Adrenal gland (tissue), 12 donors: ENCODE measurements around the gene PDK4. TPM values are rescaled to one million over a fixed set of nuclear protein-coding genes. Genes with fewer than 3 reads are reported as not detected.

ENCODE experiments used
- DNase-seq, 7 donors: peaks; one replicate each; pipeline ENCODE4 v3.0.0-alpha.2; 2019 to 2020
- H3K27ac ChIP-seq, 5 donors: fragments of 200-600 bp; sonication (generic) in 4 of 5; 1 replicate in 3 of 5; 2 replicates in 2 of 5; pipeline versions ENCODE4 v1.5.1 to v1.8.0; 2016 to 2020; ENCODE audit warnings: mild to moderate bottlenecking in 1 of 5
- H3K27me3 ChIP-seq: fragments of 200-600 bp; 2 replicates; pipeline ENCODE4 v1.8.0; 2021
- H3K36me3 ChIP-seq, 2 donors: fragments of 200-600 bp; replicated peaks in 1 of 2; 1 replicate in 1 of 2; 2 replicates in 1 of 2; pipeline versions ENCODE4 v1.5.1 to v1.8.0; 2018 to 2022
- H3K4me1 ChIP-seq, 2 donors: fragments of 200-600 bp; replicated peaks in 1 of 2; 1 replicate in 1 of 2; 2 replicates in 1 of 2; pipeline versions ENCODE4 v1.5.1 to v1.8.0; 2018 to 2021
- H3K4me3 ChIP-seq, 4 donors: fragments of 200-600 bp; sonication (generic) in 3 of 4; one replicate each; pipeline ENCODE4 v1.5.1; 2016 to 2018
- H3K9me3 ChIP-seq, 3 donors: fragments of 200-600 bp; sonication (generic) in 1 of 3; replicated peaks in 1 of 3; 1 replicate in 2 of 3; 2 replicates in 1 of 3; pipeline versions ENCODE4 v1.5.1 to v1.8.0; 2016 to 2021
- CTCF ChIP-seq, 6 experiments: fragments of 450-650 bp in 4 of 6; fragments of 200-600 bp in 2 of 6; sonication (generic) in 1 of 6; IDR thresholded peaks; 1 replicate in 5 of 6; 2 replicates in 1 of 6; pipeline versions ENCODE4 v1.5.1 to v1.8.0; 2016 to 2021; ENCODE audit warnings: antibody characterized with exemption in 6 of 6, mild to moderate bottlenecking in 2 of 6, moderate library complexity in 1 of 6
- POLR2A ChIP-seq, 2 donors: fragments of 450-650 bp; IDR thresholded peaks; one replicate each; pipeline ENCODE4 v1.6.1; 2017; ENCODE audit warnings: antibody characterized with exemption in 2 of 2, mild to moderate bottlenecking in 2 of 2, moderate library complexity in 1 of 2
- WGBS, 4 donors: extraction: QIAGEN DNeasy Blood & Tissue Kit in 2 of 4; methylation state at CpG; one replicate each; pipeline versions ENCODE4 v1.1.5 to v1.1.7; 2013 to 2017; 5-methylcytosine and 5-hydroxymethylcytosine counted together
- intact Hi-C, 2 donors: fragments of 100-400 bp; cut with DNase I; formaldehyde crosslinking; loops; one replicate each; pipeline versions ENCODE4 v1.14.1 to v1.15.0; 2022 to 2023
- polyA plus RNA-seq, 3 donors: library from polyadenylated mRNA; stranded (reverse); fragments of 200-250 nt in 2 of 3; fragments of 350-450 nt in 1 of 3; fragmentation: Illumina TruSeq in 1 of 3; extraction: RNeasy Lipid Tissue Mini Kit (QIAGEN cat#74804) in 1 of 3; gene quantifications; one replicate each; pipeline ENCODE4 v1.2.3, GENCODE V29; 2013 to 2014
- total RNA-seq, 9 donors: library from RNA; depleted of rRNA in 4 of 9; stranded (reverse); fragments of >200 nt in 4 of 9; fragments of 120-200 nt in 1 of 9; fragmentation: NEBNext Ultra II Directional in 1 of 9; extraction: Animal tissue kit (Norgen Biotek cat#: 25700) in 1 of 9; gene quantifications; one replicate each; pipeline versions ENCODE4 v1.1.0 to v1.2.4, GENCODE V29; 2013 to 2023
- donor health status: healthy with polysubstance abuse.
- donor health status: Bipolar disorder and iron deficiency.
- donor health status: DM: yes; HTN: yes; CAD: no.
- donor health status: DM: no; HTN: no; CAD: no.
- donor health status: DM: no; HTN: no; CAD: no.
- donor health status: DM: yes; HTN: yes; CAD: no.

The PDK4 gene
- total and polyA plus RNA-seq, 12 donors: 60.1 to 690 (median 308) TPM

- H3K27me3 ChIP-seq: no peaks in the 10 kb centered on the region
- intact Hi-C loops: no loop called here
- peaks cover 0 to 5% of the 10 kb centered on the region in 2 donors for H3K4me1 ChIP-seq
- no peak overlapping the region for H3K4me3 ChIP-seq
- peak overlapping the region in 2 of 5 donors; percentile 52 to 79 for H3K27ac ChIP-seq
- no peak for TF ChIP-seq POLR2A (IDR thresholded peaks at IDR 0.05)
- peak in 2 of 6 experiments; percentile 1 to 11 for TF ChIP-seq CTCF (IDR thresholded peaks at IDR 0.05)
- 44 to 49% (median 46%) methylated on average over 5 of the region's 5 CpGs for WGBS, 4 donors
- no peaks in the 10 kb centered on the region for H3K9me3 ChIP-seq
- DNase-seq: peak in 1 of 7 donors; percentile 28
- H3K36me3 ChIP-seq: no peaks in the 10 kb centered on the region
These were observed 32.6 kb upstream of the PDK4 start for GRCh38 chr7:95628831-95629439.

- intact Hi-C loops: no loop called here
- Histone ChIP-seq H3K4me1 (no peaks in the 10 kb centered on the region), H3K4me3 (no peak overlapping the region), H3K9me3 (no peaks in the 10 kb centered on the region), H3K27me3 (no peaks in the 10 kb centered on the region), H3K27ac (peak overlapping the region in 1 of 5 donors; percentile 40), H3K36me3 (no peaks in the 10 kb centered on the region)
- DNase-seq: no peak
- WGBS, 4 donors: 0 to 45% (median 37%) methylated on average over 1 of the region's 1 CpG
- TF ChIP-seq POLR2A (IDR thresholded peaks at IDR 0.05) (no peak), CTCF (IDR thresholded peaks at IDR 0.05) (no peak)
These were observed 27.5 kb upstream of the PDK4 start for GRCh38 chr7:95623788-95624187.

GRCh38 chr7:95622859-95623258 is 26.5 kb upstream of the PDK4 start:
- TF ChIP-seq CTCF (IDR thresholded peaks at IDR 0.05): no peak
- no peak for TF ChIP-seq POLR2A (IDR thresholded peaks at IDR 0.05)
- Histone ChIP-seq H3K27ac (no peak overlapping the region), H3K27me3 (no peaks in the 10 kb centered on the region), H3K4me3 (no peak overlapping the region), H3K9me3 (no peaks in the 10 kb centered on the region), H3K4me1 (no peaks in the 10 kb centered on the region), H3K36me3 (no peaks in the 10 kb centered on the region)
- WGBS, 4 donors: 87 to 95% (median 93%) methylated on average over 3 of the region's 3 CpGs
- DNase-seq: no peak
- intact Hi-C loops: no loop called here

- TF ChIP-seq POLR2A (IDR thresholded peaks at IDR 0.05) (no peak), CTCF (IDR thresholded peaks at IDR 0.05) (no peak)
- DNase-seq: no peak
- H3K27me3 ChIP-seq: no peaks in the 10 kb centered on the region
- no peaks in the 10 kb centered on the region for H3K36me3 ChIP-seq
- intact Hi-C loops: no loop called here
- no peaks in the 10 kb centered on the region for H3K4me1 ChIP-seq
- no peak overlapping the region for H3K27ac ChIP-seq
- H3K4me3 ChIP-seq: no peak overlapping the region
- H3K9me3 ChIP-seq: no peaks in the 10 kb centered on the region
These were observed 25.8 kb upstream of the PDK4 start for GRCh38 chr7:95622001-95622549.
